Measurements from ENCODE around the gene STPG1. TPM values are rescaled to one million over a fixed set of nuclear protein-coding genes. Genes with fewer than 3 reads are reported as not detected.

STPG1 gene
- total RNA-seq, 5 donors from 2014 or later (not counting 1 experiment from before 2014, with no cell fraction given), result 3.4 to 5.6 (median 5.4) TPM

- Mint-ChIP-seq H3K27ac (peak within 1 kb of the TSS in 1 of 2 donors; percentile 32), H3K9me3 (no peaks in the 10 kb centered on the region), H3K27me3 (peaks cover 13 to 57% of the 10 kb centered on the region in 2 donors), H3K4me3 (peak within 1 kb of the TSS; percentile 32 to 87 (median 59)), H3K4me1 (peaks cover 42 to 48% (median 44%) of the 10 kb centered on the region in 3 donors), H3K36me3 (no peaks in the 10 kb centered on the region)
- peak in 1 of 4 experiments; percentile 12 for ATAC-seq (replicated peaks in 1 of 4)
- Histone ChIP-seq H3K27ac (ENCODE audit: low read length) (no peak within 1 kb of the TSS), H3K9me3 (no peaks in the 10 kb centered on the region), H3K4me1 (ENCODE audit: control insufficient read depth in 1 of 2, extremely low read depth in 1 of 2, insufficient read depth in 2 of 2, low read length in 2 of 2) (peaks cover 20 to 48% of the 10 kb centered on the region in 2 experiments), H3K27me3 (replicated peaks in 1 of 2; ENCODE audit: control insufficient read depth in 2 of 2, extremely low read depth in 1 of 2, insufficient read depth in 2 of 2, low read length in 1 of 2) (peaks cover 3 to 47% of the 10 kb centered on the region in 2 experiments), H3K36me3 (ENCODE audit: control insufficient read depth in 2 of 2, extremely low read depth in 1 of 2, insufficient read depth in 1 of 2, low read length in 1 of 2) (no peaks in the 10 kb centered on the region), H3K4me3 (ENCODE audit: control insufficient read depth in 1 of 2, extremely low read depth in 1 of 2, low read length in 1 of 2) (peak within 1 kb of the TSS in 1 of 2 donors; percentile 52)
- POLR2A ChIA-PET, result interaction anchor here in 1 of 2 donors (0.5 to 0.6 kb wide), 2 partner anchors 54 to 324 kb away, joined by 3 to 9 read pairs; no protein-coding TSS in a partner anchor
- WGBS (ENCODE audit: insufficient coverage), result 2% methylated on average over 17 of the region's 21 CpGs
- CTCF ChIA-PET, result interaction anchor here in 1 of 2 donors (0.8 kb wide), 1 partner anchor 120 kb away, joined by 3 read pairs; no protein-coding TSS in a partner anchor
- peak in 21 of 35 experiments; percentile 4 to 39 (median 17) for DNase-seq
These were observed 94.2 kb downstream of the STPG1 start, which contains the start of gene GRHL3 for GRCh38 chr1:24319312-24319863. TSS of gene GRHL3 (plus strand) at chr1:24319357. CDS start at chr1:24319552, 195 bp downstream.

GRCh38 chr1:24318615-24319311, 94.8 kb downstream of the STPG1 start:
- ChIA-PET POLR2A (interaction anchor here in 1 of 2 donors (0.5 to 0.6 kb wide), 2 partner anchors 54 to 325 kb away, joined by 3 to 9 read pairs; no protein-coding TSS in a partner anchor), CTCF (no interaction called here)
- Mint-ChIP-seq H3K4me3 (peak overlapping the region in 2 of 3 donors; percentile 59 to 87), H3K36me3 (no peaks in the 10 kb centered on the region), H3K9me3 (no peaks in the 10 kb centered on the region), H3K27ac (peak overlapping the region in 1 of 2 donors; percentile 32), H3K4me1 (peaks cover 42 to 48% (median 44%) of the 10 kb centered on the region in 3 donors), H3K27me3 (peaks cover 13 to 56% of the 10 kb centered on the region in 2 donors)
- no peak overlapping the region for H3K27ac ChIP-seq (ENCODE audit: low read length)
- H3K4me1 ChIP-seq (ENCODE audit: control insufficient read depth in 1 of 2, extremely low read depth in 1 of 2, insufficient read depth in 2 of 2, low read length in 2 of 2), result peaks cover 20 to 48% of the 10 kb centered on the region in 2 experiments
- no peaks in the 10 kb centered on the region for H3K9me3 ChIP-seq
- peaks cover 3 to 47% of the 10 kb centered on the region in 2 experiments for H3K27me3 ChIP-seq (replicated peaks in 1 of 2; ENCODE audit: control insufficient read depth in 2 of 2, extremely low read depth in 1 of 2, insufficient read depth in 2 of 2, low read length in 1 of 2)
- peak overlapping the region in 1 of 2 donors; percentile 52 for H3K4me3 ChIP-seq (ENCODE audit: control insufficient read depth in 1 of 2, extremely low read depth in 1 of 2, low read length in 1 of 2)
- ATAC-seq (replicated peaks in 1 of 4), result no peak
- DNase-seq, result no peak
- H3K36me3 ChIP-seq (ENCODE audit: control insufficient read depth in 2 of 2, extremely low read depth in 1 of 2, insufficient read depth in 1 of 2, low read length in 1 of 2), result no peaks in the 10 kb centered on the region
- 30% methylated on average over 2 of the region's 5 CpGs for WGBS (ENCODE audit: insufficient coverage)

DNA sequence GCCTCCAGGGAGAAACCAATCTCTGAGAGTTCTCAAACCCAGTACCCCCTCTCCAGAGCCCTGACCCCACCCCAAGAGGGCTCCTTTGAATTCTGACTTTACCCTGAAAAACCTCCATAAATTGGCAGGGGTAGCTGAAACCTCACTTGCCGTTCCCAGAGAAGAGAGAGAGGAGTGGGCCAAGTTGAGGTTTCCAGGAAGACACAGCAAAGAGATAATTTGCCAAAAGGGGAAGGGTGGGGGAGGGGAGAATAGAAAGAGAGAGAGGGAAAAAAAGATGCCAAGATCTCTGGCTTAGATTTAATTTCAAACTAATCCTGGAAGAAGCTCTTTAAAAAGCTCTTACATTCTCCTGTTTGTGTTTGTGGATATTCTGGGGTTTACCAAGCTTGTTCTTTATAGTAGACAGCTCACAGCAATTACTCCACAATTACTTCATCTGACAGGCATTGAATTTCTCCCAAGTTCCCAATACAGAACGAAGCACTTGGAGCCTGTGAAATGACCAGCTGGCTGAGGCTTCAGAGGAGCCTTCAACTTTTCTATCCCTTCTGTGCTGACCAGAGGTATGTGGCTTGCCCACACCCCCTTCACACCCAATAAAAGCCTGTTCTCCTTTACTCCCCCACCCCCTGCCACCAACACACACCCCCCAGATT, 95.5 kb downstream of the STPG1 start:
- 45% methylated on average over 2 of the region's 2 CpGs for WGBS (ENCODE audit: insufficient coverage)
- no peak for DNase-seq
- Mint-ChIP-seq H3K4me1 (peaks cover 42 to 47% (median 44%) of the 10 kb centered on the region in 3 donors), H3K9me3 (no peaks in the 10 kb centered on the region), H3K36me3 (no peaks in the 10 kb centered on the region), H3K27me3 (peaks cover 13 to 58% of the 10 kb centered on the region in 2 donors), H3K4me3 (peak overlapping the region in 1 of 3 donors; percentile 87), H3K27ac (no peak overlapping the region)
- no peak overlapping the region for H3K27ac ChIP-seq (ENCODE audit: low read length)
- ChIA-PET POLR2A (no interaction called here), CTCF (no interaction called here)
- no peak overlapping the region for H3K4me3 ChIP-seq (ENCODE audit: control insufficient read depth in 1 of 2, extremely low read depth in 1 of 2, low read length in 1 of 2)
- ATAC-seq (replicated peaks in 1 of 4), result no peak
- peaks cover 3 to 47% of the 10 kb centered on the region in 2 experiments for H3K27me3 ChIP-seq (replicated peaks in 1 of 2; ENCODE audit: control insufficient read depth in 2 of 2, extremely low read depth in 1 of 2, insufficient read depth in 2 of 2, low read length in 1 of 2)
- H3K4me1 ChIP-seq (ENCODE audit: control insufficient read depth in 1 of 2, extremely low read depth in 1 of 2, insufficient read depth in 2 of 2, low read length in 2 of 2), result peaks cover 20 to 48% of the 10 kb centered on the region in 2 experiments
- H3K9me3 ChIP-seq, result no peaks in the 10 kb centered on the region
- no peaks in the 10 kb centered on the region for H3K36me3 ChIP-seq (ENCODE audit: control insufficient read depth in 2 of 2, extremely low read depth in 1 of 2, insufficient read depth in 1 of 2, low read length in 1 of 2)

DNA sequence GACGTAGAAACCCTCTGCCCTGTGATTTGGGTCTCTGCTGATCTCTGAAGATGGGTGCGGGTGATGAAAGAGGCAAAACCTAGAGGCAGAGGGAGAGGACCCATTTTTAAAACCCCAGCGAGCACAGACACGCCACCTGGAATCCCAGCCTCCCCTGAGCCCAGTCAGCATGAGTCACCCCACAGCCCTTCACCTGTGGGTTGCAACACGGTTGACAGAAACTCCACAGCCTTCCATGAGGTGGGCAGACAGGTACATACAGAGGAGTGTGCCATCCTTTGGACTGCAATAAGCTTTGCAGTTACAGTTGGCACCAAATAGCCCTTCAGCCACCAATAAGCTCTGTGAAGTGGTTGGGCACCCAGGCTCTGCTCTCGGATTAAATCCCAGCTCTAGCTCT, 96.5 kb downstream of the STPG1 start:
- Histone ChIP-seq H3K9me3 (no peaks in the 10 kb centered on the region), H3K4me3 (ENCODE audit: control insufficient read depth in 1 of 2, extremely low read depth in 1 of 2, low read length in 1 of 2) (no peak overlapping the region), H3K36me3 (ENCODE audit: control insufficient read depth in 2 of 2, extremely low read depth in 1 of 2, insufficient read depth in 1 of 2, low read length in 1 of 2) (no peaks in the 10 kb centered on the region), H3K4me1 (ENCODE audit: control insufficient read depth in 1 of 2, extremely low read depth in 1 of 2, insufficient read depth in 2 of 2, low read length in 2 of 2) (peaks cover 16 to 39% of the 10 kb centered on the region in 2 experiments), H3K27me3 (replicated peaks in 1 of 2; ENCODE audit: control insufficient read depth in 2 of 2, extremely low read depth in 1 of 2, insufficient read depth in 2 of 2, low read length in 1 of 2) (peaks cover 3 to 41% of the 10 kb centered on the region in 2 experiments), H3K27ac (ENCODE audit: low read length) (no peak overlapping the region)
- POLR2A ChIA-PET, result interaction anchor here (0.7 kb wide), 2 partner anchors 50 to 437 kb away, joined by 4 to 10 read pairs; no protein-coding TSS in a partner anchor
- WGBS (ENCODE audit: insufficient coverage), result 100% methylated on average over 1 of the region's 6 CpGs
- CTCF ChIA-PET, result interaction anchor here in 1 of 2 donors (0.6 to 0.7 kb wide), 2 partner anchors 17 to 279 kb away, joined by 3 to 4 read pairs; no protein-coding TSS in a partner anchor
- peaks cover 13 to 52% of the 10 kb centered on the region in 2 donors for H3K27me3 Mint-ChIP-seq
- DNase-seq (no peak), ATAC-seq (replicated peaks in 1 of 4) (no peak)
- H3K36me3 Mint-ChIP-seq, result no peaks in the 10 kb centered on the region
- no peak overlapping the region for H3K4me3 Mint-ChIP-seq
- H3K4me1 Mint-ChIP-seq, result peaks cover 33 to 37% (median 35%) of the 10 kb centered on the region in 3 donors
- H3K9me3 Mint-ChIP-seq, result no peaks in the 10 kb centered on the region
- H3K27ac Mint-ChIP-seq, result no peak overlapping the region

DNA sequence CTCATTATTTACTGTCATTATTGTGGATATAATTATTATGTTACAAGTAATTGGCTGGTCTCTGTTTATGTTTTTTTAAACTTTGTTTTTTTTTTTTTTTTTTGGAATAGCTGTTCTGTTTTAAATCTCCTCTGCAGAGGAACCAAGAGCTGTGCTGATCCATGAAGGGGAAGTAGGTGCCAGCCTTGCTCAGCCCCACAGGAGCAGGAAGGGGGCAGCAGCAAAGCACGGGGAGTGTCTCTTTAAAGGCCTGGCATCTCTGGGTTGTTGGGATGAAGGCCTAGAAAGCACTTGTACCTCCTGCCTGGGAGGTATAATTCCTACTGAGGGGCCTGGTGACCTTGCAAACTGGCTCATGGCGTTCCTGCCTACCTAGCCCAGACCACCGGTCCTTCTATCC, 96.9 kb downstream of the STPG1 start:
- no peaks in the 10 kb centered on the region for H3K36me3 ChIP-seq (ENCODE audit: control insufficient read depth in 2 of 2, extremely low read depth in 1 of 2, insufficient read depth in 1 of 2, low read length in 1 of 2)
- Mint-ChIP-seq H3K4me3 (no peak overlapping the region), H3K27me3 (peaks cover 13 to 52% of the 10 kb centered on the region in 2 donors), H3K27ac (no peak overlapping the region), H3K9me3 (no peaks in the 10 kb centered on the region), H3K4me1 (peaks cover 33 to 35% (median 33%) of the 10 kb centered on the region in 3 donors), H3K36me3 (no peaks in the 10 kb centered on the region)
- WGBS (ENCODE audit: insufficient coverage), result 55% methylated on average over 3 of the region's 3 CpGs
- H3K9me3 ChIP-seq, result no peaks in the 10 kb centered on the region
- ATAC-seq (replicated peaks in 1 of 4) (no peak), DNase-seq (no peak)
- no peak overlapping the region for H3K4me3 ChIP-seq (ENCODE audit: control insufficient read depth in 1 of 2, extremely low read depth in 1 of 2, low read length in 1 of 2)
- POLR2A ChIA-PET, result interaction anchor here (0.7 kb wide), 2 partner anchors 49 to 437 kb away, joined by 4 to 10 read pairs; no protein-coding TSS in a partner anchor
- H3K27ac ChIP-seq (ENCODE audit: low read length), result no peak overlapping the region
- H3K27me3 ChIP-seq (replicated peaks in 1 of 2; ENCODE audit: control insufficient read depth in 2 of 2, extremely low read depth in 1 of 2, insufficient read depth in 2 of 2, low read length in 1 of 2), result peaks cover 3 to 38% of the 10 kb centered on the region in 2 experiments
- H3K4me1 ChIP-seq (ENCODE audit: control insufficient read depth in 1 of 2, extremely low read depth in 1 of 2, insufficient read depth in 2 of 2, low read length in 2 of 2), result peaks cover 16 to 35% of the 10 kb centered on the region in 2 experiments
- CTCF ChIA-PET, result interaction anchor here in 1 of 2 donors (0.6 to 0.7 kb wide), 2 partner anchors 17 to 280 kb away, joined by 3 to 4 read pairs; no protein-coding TSS in a partner anchor

All from T-cell (primary cell).